Mesothelial cell of epicardium (in vitro differentiated cells): ENCODE data around the gene HBP1. TPM values are rescaled to one million over a fixed set of nuclear protein-coding genes. Genes with fewer than 3 reads are reported as not detected.

Source experiments
- DNase-seq, 2 experiments: peaks; one replicate each; pipeline ENCODE4 v3.0.0; 2021; ENCODE audit warnings: low spot score in 2 of 2; ENCODE audit not compliant: unreplicated experiment in 2 of 2
- H3K27ac Mint-ChIP-seq: 2 replicates; pipeline ENCODE4 v1.8.0; 2021; ENCODE audit warnings: mixed read lengths
- H3K27me3 Mint-ChIP-seq: 2 replicates; pipeline ENCODE4 v1.8.0; 2021; ENCODE audit warnings: low read depth, mixed read lengths
- H3K36me3 Mint-ChIP-seq: 2 replicates; pipeline ENCODE4 v1.8.0; 2021; ENCODE audit warnings: mixed read lengths
- H3K4me1 Mint-ChIP-seq: 2 replicates; pipeline ENCODE4 v1.8.0; 2021; ENCODE audit warnings: mixed read lengths
- H3K4me3 Mint-ChIP-seq: 2 replicates; pipeline ENCODE4 v1.8.0; 2021; ENCODE audit warnings: mild to moderate bottlenecking, moderate library complexity, mixed read lengths
- H3K9me3 Mint-ChIP-seq: 2 replicates; pipeline ENCODE4 v1.8.0; 2021; ENCODE audit warnings: mixed read lengths
- total RNA-seq: library from RNA; stranded (reverse); gene quantifications from 3 replicates; pipeline ENCODE4 v1.2.1, GENCODE V29; 2021
- TF ChIP-seq, protein P1 (sequence below): fragments of 200-600 bp; sonication (generic); IDR thresholded peaks from one replicate; pipeline ENCODE4 v1.5.0; 2021; ENCODE audit warnings: antibody characterized with exemption; ENCODE audit not compliant: unreplicated experiment

Gene HBP1
- total RNA-seq, 1 donor from 2014 or later = 76.0 TPM

DNA sequence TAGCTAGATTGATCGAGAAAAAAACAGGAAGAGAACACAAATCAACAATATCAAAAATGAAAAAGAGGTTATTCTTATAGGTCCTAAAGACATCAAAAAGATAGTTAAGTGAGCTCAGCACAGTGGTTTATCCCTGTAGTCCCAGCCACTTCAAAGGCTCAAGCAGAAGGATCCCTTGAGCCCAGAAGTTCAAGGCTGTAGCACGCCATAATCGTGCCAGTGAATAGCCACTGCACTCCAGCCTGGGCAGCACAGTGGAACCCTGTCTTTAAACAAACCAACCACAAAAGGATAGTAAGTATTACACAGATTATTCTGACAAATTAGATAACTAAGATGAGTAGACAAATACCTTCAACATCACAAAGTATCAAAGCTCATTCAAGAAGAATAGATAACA is 83.2 kb downstream of the HBP1 start:
- Mint-ChIP-seq H3K4me1 (no peaks in the 10 kb centered on the region), H3K36me3 (peaks cover 17% of the 10 kb centered on the region), H3K27ac (no peak overlapping the region), H3K4me3 (no peak overlapping the region), H3K27me3 (no peaks in the 10 kb centered on the region), H3K9me3 (peaks cover 6% of the 10 kb centered on the region)
- DNase-seq = no peak
- TF ChIP-seq, protein P1, sequence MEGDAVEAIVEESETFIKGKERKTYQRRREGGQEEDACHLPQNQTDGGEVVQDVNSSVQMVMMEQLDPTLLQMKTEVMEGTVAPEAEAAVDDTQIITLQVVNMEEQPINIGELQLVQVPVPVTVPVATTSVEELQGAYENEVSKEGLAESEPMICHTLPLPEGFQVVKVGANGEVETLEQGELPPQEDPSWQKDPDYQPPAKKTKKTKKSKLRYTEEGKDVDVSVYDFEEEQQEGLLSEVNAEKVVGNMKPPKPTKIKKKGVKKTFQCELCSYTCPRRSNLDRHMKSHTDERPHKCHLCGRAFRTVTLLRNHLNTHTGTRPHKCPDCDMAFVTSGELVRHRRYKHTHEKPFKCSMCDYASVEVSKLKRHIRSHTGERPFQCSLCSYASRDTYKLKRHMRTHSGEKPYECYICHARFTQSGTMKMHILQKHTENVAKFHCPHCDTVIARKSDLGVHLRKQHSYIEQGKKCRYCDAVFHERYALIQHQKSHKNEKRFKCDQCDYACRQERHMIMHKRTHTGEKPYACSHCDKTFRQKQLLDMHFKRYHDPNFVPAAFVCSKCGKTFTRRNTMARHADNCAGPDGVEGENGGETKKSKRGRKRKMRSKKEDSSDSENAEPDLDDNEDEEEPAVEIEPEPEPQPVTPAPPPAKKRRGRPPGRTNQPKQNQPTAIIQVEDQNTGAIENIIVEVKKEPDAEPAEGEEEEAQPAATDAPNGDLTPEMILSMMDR = no peak

Other genes with a start within 250 kb of the HBP1 start
- gene PRKAR2B, start 124.3 kb upstream of the HBP1 start, total RNA-seq = 7.8 to 8.3 TPM (median 7.8 TPM) in 3 replicates